Endothelial cell of umbilical vein (primary cell): ENCODE results near the gene MYO9A.

Experiments
- EZH2 ChIP-seq: IDR thresholded peaks from 2 replicates; pipeline ENCODE4 v1.6.1; 2012; ENCODE audit warnings: borderline replicate concordance, low read depth, mild to moderate bottlenecking, moderate library complexity, low read length, inconsistent platforms; ENCODE audit not compliant: severe bottlenecking
- GATA2 ChIP-seq: IDR thresholded peaks from 2 replicates; pipeline ENCODE4 v1.7.0; 2011; ENCODE audit warnings: low read depth, mild to moderate bottlenecking, moderate library complexity, mixed read lengths, low read length; ENCODE audit not compliant: insufficient read length, insufficient read depth
- MYC ChIP-seq: IDR thresholded peaks from one replicate; pipeline ENCODE4 v1.6.1; 2011; ENCODE audit warnings: mild to moderate bottlenecking, low read depth, low read length
- POLR2A ChIP-seq: IDR thresholded peaks from 2 replicates; pipeline ENCODE4 v1.6.1; 2012; ENCODE audit warnings: low read depth, mild to moderate bottlenecking, control low read depth, low read length
- POLR2AphosphoS5 ChIP-seq: IDR thresholded peaks from 2 replicates; pipeline ENCODE4 v1.6.1; 2012; ENCODE audit warnings: low read depth, mild to moderate bottlenecking, control low read depth, low read length, moderate library complexity; ENCODE audit not compliant: insufficient read depth
- TF ChIP-seq, protein P1 (sequence below), 2 donors: IDR thresholded peaks; 1 replicate in 1 of 2; 2 replicates in 1 of 2; pipeline ENCODE4 v1.5.1; 2011; ENCODE audit warnings: low read length in 2 of 2, mild to moderate bottlenecking in 2 of 2, moderate library complexity in 2 of 2, control low read depth in 1 of 2, inconsistent platforms in 1 of 2, low read depth in 1 of 2; ENCODE audit not compliant: insufficient read depth in 1 of 2; ENCODE audit errors: extremely low read depth in 1 of 2
- TF ChIP-seq, protein P2 (sequence below): IDR thresholded peaks from 2 replicates; pipeline ENCODE4 v1.6.1; 2011; ENCODE audit not compliant: insufficient read depth, insufficient read length

DNA sequence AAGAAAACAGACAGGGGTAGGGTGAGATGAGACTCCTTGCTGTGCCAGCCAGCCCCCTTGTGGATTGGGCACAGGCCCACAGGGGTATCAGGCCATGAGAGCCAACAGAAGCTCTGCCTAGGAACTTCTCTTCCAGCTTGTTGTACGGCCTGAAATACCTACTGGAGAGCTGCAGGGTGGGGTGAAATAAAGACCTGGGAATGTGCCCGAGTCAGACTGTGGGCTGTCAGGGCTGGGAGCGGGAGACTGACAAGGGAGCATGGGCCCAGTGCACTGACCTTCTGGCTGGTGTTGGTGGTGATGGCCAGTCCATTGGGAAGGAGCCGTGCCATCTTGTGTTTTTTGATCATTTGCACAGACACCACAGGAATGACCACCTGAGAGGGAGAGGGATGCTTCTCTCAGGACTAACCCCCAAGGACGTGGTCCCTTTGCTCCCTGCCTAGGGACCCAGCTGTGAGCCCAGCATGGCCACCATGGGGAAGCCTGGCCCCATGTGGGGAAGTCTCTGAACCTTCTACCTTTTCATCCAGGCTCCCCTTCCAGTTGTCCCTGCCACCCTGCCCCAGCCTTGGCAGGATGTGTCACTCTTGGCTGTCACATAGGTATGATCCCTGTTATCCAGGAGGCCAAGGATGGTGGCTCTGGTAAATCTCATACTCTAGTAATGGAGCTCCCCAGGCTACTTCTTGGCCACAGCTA is 48.9 kb upstream of the MYO9A start:
- TF ChIP-seq EZH2: no peak
- TF ChIP-seq POLR2AphosphoS5: no peak
- TF ChIP-seq, protein P1, sequence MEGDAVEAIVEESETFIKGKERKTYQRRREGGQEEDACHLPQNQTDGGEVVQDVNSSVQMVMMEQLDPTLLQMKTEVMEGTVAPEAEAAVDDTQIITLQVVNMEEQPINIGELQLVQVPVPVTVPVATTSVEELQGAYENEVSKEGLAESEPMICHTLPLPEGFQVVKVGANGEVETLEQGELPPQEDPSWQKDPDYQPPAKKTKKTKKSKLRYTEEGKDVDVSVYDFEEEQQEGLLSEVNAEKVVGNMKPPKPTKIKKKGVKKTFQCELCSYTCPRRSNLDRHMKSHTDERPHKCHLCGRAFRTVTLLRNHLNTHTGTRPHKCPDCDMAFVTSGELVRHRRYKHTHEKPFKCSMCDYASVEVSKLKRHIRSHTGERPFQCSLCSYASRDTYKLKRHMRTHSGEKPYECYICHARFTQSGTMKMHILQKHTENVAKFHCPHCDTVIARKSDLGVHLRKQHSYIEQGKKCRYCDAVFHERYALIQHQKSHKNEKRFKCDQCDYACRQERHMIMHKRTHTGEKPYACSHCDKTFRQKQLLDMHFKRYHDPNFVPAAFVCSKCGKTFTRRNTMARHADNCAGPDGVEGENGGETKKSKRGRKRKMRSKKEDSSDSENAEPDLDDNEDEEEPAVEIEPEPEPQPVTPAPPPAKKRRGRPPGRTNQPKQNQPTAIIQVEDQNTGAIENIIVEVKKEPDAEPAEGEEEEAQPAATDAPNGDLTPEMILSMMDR (IDR thresholded peaks at IDR 0.05; ENCODE audit: extremely low read depth in 1 of 2, insufficient read depth in 1 of 2, low read depth in 1 of 2, low read length in 2 of 2): no peak
- TF ChIP-seq GATA2: no peak
- TF ChIP-seq POLR2A: no peak
- TF ChIP-seq MYC: no peak
- TF ChIP-seq, protein P2, sequence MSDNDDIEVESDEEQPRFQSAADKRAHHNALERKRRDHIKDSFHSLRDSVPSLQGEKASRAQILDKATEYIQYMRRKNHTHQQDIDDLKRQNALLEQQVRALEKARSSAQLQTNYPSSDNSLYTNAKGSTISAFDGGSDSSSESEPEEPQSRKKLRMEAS: no peak
